Measurements from ENCODE around the gene MTCP1.

MTCP1 gene, protein sequence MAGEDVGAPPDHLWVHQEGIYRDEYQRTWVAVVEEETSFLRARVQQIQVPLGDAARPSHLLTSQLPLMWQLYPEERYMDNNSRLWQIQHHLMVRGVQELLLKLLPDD

DNA sequence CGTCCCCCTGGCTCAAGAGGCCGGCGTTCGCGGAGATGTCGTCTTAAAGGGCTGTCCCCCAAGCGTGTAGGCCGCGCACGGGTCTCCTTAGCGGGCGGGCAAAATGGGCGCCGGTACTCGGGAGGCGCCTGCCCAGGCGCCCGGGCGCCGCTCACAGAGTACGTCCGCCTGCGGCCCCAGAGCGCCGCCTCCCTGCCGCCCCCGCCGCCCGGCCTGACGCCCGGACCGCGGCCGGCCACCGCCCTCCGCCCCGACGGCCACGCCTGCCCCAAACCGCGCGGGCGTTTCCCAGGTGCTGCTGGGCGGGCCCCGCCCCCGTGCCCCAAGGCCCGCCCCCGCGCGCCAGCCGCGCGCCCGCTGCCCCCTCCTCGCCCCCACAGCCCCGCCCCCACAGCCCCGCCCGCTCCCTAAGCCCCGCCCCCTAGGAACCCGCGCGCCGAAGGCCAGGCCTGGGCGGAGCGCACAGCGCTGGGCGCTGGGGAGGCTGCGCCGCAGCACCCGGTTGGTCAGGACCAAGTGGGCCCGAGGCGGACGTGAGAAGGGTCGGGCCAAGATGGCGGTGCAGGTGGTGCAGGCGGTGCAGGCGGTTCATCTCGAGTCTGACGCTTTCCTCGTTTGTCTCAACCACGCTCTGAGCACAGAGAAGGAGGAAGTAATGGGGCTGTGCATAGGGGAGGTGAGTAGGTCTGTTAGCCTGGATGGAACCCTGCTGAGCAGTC lies at the start of gene MTCP1, which contains the start of the genes BRCC3 and CMC4:
Gene MTCP1 (minus strand): TSS at position 162 of the 719 bp plus-strand sequence. CDS start 5,126 bp downstream, outside the sequence.
Gene BRCC3 (plus strand): TSS at position 534 of the 719 bp plus-strand sequence. CDS start 20 bp downstream, at position 554.
Gene CMC4 (minus strand): TSS at position 162 of the 719 bp plus-strand sequence. CDS start 7,113 bp downstream, outside the sequence.
- no peak for DNase-seq

DNA sequence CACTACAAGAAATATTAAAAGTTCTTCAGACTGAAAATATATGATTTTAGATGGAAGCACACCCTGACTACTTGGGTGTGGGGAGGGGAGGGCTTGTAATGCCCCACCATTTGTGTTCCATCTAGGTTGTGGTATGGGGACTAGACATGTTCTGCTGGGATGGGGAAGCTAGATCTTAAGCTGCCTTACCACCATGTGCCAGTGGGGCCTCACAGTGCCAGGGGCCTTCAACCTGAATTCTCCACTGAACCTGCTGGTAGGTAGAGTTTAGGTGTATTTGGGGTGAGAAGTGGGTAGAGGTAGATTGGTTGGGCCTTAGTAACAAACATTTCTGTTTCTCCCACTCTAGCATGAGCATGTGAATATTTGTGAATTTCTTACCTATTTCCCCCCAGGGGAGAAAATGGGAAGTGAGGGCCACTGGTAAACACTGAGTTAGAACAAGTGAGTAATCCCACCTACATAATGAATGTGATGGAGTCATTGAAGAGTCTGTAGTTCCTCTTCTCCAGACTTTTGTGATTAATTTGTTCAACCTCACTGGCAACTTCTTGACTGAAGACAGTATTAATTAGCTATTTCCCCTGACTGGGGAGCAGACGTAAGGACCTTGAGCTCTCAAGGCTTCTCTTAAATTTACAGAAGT lies 44.4 kb upstream of the MTCP1 start:
- DNase-seq = no peak

DNA sequence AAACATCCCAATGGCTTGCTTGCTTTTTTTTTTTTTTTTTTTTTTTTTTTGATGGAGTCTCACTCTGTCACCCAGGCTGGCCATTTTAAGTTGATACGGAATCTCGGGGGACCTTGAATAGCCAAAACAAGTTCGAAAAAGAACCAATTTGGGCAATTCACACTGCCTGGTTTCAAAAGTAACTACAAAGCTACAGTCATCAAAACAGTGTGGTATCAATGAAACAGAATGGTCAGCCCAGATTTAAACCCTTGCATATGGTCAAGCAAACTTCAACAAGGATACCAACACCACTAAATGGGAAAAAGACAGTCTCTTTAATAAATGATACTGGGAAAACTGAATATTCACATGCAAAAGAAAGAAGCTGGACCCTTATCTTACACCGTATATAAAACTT lies 42.2 kb upstream of the MTCP1 start:
- no peak for DNase-seq

DNA sequence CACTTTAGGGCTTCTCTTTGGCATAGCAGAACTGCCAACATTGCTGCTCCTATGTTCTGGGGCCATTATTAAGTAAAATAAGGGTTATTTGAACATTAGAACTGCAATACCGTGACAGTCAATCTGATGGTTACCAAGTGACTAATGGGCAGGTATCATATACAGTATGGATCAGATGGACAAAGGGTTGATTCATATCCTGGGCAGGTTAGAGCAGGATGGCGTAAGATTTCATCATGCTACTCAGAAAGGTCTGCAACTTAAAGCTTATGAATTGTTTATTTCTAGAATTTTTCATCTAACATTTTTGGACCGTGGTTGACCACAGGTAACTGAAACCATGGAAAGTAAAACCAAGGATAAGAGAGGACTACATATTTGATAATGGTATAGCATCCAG lies 41.2 kb upstream of the MTCP1 start:
- no peak for DNase-seq

DNA sequence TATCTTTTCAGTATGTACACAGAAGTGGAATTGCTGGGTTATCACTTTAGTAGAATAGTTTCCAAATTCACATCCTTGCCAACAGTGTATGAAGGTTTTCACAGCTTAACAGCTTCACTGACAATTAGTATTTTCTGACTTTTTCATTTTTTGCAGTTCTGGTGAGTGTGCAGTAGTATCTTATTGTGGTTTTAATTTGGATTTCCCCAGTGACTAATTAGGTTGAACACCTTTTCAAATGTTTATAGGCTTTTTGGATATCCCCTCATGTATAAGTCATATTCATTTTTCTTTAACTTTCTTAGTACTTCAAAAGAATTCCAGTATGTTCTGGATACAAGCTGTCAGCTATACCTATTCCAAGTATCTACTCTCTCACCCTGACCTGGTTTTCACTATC lies 37.5 kb upstream of the MTCP1 start:
- DNase-seq = no peak

DNA sequence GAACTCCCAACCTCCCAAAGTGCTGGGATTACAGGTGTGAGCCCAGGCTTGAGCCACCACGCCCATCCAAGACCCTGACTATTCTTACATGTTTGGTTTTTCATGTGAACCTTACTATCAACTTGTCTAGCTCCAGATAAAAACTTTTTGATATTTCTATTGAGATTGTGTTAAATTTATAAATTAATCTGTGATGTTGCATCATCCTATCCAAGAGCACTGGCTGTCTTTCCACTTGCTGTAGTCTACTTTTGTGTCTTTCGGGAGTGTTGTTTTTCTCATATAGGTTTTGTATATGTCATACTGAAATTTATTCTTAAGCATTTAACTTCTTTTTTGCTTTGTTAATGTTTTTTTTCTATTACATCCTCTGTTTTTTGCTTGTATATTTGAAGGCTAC lies 35.0 kb upstream of the MTCP1 start:
- DNase-seq = no peak

DNA sequence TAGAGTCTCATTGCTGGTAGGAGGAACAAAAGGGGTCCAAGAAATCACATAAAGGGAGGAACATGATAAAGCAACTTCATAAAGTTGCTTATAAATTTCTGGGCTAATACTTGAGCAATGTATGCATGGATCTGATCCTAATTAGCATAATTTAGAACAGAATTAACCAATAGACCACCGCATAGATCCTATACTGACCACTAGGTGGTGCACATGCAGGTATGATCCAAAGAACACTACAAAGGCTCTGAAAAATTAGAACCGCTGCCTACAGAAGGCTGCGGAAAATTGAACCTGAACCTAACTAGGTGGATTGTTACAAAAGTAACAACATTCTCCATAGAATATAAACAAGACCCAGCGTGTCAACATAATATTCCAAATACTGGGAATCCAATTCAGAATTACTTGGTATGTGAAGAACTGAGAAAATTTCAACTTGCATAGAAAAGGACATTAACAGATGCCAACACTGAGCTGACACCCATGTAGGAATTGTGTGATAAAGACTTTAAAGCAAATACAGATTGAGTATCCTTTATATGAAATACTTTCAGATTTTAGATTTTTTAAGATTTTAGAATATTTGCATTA lies 23.6 kb upstream of the MTCP1 start:
- no peak for DNase-seq

DNA sequence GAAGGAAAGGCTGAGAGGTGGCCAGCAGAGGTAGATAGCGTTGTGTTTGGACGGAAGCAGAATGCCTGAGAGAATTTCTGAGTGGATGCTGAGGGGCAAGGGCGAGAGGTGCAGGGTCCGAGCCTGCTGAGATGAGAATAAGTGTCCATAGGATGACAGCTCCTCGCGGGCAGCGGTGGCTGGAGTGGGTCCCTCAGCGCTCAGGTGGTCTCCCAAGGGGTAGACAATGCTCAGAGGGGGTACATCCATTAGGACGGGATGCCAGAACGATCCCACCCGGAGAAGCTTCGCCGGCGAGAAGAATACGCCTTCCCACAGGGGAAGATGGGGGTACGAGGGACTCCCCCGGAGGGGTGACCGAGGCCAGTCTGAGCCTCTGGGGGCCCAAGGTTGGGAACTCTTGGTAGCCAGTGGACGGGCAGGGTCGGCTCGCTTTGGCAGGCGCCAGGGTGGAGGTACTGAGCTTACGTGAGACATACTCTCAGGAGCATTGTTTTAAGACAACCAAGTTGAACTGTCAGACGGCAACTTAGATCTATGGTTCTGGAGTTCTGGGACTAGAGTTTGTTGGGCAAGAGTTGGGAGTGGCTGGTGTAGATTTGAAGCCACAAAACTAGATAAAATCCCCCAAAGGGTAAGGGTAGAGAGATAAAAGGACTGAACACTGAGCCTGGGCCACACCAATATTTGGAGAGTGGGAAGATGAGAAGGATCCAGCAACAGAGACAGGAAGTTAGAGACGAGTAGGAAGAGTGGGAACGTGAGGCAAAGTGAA lies 16.2 kb upstream of the MTCP1 start:
- DNase-seq = no peak

DNA sequence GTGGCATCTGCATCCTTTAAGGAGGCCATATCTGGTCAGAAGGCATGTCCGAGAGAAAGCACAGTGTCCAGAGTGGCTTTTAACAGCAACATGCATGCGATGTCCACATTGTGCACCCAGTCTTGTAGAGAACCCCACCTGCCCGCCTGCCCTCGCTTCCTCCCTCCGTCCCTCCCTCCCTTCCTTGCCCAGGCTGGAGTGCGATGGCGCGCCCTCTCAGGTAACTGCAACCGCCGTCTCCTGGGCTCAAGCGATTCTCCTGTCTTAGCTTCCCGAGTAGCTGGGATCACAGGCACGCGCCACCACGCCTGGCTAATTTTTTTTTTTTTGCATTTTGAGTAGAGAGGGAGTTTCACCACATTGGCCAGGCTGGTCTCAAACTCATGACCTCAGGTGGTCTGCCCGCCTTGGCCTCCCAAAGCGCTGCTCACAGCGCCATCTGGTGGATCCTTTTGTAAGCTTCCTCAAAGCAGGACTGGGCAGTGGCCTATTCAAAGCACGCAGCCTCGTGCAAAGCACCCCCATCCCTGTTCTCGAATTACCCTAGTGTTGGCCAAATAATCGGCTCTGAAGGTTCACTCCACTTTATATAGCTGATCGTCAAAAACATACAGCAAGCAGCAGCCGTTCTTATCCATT lies 15.4 kb upstream of the MTCP1 start:
- no peak for DNase-seq

DNA sequence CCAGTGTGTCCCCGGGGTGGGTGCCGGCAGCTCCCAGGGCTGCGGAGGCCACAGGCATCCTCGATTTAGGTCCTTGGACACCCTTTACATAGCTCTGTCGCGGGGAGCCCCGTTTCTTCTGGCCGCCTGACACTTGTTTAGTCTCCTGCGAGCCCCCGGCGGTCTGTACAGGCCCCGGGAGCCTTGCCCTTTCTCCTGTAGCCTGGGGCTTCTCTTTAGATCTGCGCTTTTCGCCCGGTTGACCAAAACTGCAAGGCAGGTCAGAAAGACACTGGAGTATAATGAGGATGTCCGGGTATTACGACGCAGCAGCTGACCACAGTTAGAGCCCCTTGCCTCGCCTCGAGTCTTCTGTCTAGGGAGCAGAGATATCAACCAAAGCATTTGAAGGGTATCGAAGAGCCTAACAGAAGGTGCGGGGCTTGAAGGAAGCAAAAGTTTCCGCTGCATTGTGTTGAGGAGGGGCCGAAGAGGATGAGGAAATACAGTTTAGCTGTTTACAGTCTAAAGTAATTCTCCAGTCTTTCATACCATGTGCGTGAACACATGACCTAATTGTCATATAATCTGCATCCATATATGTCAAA lies 851 bp upstream of the MTCP1 start:
- no peak for DNase-seq

DNA sequence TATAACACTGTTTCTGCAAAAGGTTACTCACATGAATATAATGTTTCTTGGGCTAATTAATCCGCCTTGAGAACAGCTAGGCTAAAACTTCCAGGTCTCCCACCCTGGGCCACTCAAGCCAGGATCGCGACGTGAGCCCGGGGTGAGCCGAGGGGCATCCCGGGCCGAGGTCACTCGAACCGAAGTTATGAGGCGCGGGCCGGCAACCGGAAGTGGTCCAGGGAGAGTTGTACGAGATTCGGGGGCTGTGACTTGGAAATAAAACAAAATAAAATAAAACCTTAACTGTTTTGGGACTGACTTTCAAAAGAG lies 317 bp downstream of the MTCP1 start:
- DNase-seq = no peak

DNA sequence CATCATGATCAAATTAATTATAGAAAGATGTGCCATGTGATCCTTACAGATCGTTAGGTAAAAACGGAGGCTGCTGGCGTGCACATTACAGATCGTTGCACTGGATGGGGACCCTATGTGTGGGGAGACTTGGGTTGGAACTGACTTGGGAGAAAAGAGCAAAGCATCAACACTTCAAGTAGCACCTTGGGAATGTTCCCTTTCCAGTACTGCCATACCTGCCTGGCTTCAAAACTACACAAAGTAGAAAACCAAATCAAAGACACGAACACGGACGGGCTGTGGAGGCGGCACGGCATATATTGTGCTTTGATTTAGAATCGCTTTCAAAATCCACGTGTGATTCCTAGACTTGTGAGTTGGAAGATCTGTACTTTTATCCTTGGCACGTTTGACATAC lies 898 bp downstream of the MTCP1 start:
- DNase-seq = no peak

DNA sequence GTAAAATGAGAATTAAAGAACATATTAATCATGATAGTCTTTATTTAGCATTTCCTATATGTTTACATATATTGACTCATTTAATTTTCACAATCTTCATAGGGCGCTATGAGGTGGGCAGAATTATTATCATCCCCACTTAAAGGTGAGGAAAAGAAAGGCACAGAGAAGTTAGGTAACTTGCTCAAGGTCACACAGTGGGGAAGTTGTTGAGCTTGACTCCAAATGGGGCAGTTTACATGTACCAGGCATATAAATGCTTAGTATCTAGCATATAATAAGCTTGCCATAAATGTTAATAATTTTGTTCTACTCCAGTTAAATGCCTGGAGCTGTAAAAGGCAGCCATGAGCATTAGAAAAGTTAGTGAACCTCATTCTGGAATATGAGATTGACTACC lies 1.5 kb downstream of the MTCP1 start:
- DNase-seq = no peak

DNA sequence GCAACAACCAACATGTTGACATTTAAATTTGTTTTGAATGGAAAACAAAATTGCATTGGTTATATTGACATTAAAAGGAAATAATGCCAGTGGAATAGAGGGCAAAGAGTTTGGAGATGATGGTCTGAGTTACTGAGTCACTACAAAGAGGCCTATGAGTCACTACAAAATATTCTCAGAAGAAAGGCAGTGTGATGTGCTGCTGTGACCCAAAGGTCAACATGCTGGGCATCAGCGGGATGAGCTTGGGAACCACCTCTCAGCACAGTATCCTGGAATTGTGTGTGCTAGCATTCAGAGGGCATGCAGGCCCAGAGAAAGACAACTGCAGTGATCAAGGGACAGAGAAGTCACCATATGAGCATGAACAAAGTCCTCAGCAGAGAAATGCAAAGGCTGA lies 2.8 kb downstream of the MTCP1 start:
- no peak for DNase-seq

DNA sequence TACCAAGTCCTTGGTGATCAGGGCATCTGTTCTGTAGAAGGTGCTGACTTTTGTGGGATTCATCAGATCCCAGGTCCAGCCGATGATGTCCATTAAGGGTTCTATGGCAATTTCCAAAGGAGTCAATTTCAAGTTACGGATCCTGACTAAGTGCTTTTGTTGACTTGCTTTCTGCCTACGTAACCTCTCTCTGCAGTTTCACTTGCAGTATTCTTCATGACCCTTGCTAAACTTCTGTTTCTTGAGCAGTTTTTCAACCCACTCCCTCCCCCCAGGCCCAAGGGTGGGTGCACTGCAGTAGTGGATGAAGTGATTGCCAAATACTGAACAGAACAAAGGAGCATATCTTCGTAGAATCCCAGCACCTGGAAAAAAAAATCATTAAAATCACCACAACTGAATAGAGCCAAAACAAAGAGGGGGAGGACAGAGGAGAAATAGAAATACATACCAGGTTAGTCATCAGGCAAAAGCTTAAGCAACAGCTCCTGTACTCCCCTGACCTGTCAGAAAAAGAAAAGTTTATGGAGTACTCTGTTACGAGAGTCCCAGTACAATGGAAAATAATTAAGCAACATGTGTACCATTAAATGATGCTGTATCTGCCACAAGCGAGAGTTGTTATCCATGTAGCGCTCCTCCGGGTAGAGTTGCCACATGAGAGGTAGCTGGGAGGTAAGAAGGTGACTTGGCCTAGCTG lies 5.8 kb downstream of the MTCP1 start:
- no peak for DNase-seq

DNA sequence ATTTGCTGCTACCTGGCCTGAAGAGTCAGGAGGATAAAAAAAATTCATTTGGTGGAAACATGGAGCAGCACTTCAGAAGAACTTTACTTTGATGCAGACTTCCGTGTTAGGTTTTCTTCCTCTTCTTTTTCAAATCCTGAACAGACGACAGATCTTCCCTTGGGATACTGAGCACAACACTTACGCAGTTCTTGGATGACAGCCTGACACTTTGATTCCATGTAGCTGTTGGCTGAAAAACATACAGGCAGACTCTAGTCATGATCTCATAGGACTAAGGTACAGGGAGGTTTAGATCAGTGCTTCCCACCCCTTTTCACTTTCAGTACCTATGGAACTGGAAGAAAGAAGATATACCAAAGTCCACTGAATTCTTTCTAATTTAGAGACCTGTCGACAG lies 9.2 kb downstream of the MTCP1 start:
- no peak for DNase-seq

DNA sequence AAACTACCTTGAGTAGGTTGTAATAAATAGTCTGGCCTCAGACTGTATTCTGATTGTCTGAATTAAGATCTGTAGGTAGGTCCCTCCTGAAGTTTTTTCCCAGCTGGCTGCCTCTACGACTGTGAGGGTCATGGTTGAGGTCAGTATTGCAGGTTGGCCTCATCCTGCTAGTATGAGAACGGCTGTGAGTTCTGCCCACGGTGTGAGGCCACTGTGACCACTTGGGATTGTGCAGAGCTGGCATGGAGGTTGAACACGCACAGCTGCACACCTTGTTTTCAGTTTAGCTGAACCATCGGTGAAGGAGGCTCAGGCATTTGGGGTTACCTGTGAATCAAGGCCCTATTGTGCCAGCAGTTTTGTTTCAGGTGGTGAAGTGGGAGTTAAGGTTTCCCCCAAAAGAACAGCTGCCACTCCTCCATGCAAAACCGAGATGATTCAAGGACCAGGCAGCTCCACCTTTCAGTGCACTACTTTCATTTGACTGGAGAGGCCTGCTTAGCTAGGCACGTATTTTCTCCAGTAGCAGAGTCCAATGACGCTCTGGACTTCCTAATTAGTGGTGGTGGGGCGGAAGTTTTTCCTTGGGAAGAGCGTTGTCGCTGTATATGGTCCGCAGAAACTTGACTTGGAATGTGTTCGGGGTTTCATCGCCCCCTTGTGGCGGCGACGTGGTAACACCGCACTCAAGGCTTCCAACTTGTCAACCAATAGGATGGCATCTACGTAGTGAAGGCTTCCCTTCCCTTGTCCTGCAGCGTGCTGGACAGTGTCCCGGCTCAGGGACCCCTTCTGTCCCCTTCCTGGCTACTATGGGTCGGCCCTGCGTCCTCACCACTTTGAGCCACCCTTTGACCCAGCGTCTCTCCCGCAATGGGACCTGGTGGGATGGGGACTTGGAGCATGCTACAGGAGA lies 13.8 kb downstream of the MTCP1 start:
- DNase-seq = no peak

DNA sequence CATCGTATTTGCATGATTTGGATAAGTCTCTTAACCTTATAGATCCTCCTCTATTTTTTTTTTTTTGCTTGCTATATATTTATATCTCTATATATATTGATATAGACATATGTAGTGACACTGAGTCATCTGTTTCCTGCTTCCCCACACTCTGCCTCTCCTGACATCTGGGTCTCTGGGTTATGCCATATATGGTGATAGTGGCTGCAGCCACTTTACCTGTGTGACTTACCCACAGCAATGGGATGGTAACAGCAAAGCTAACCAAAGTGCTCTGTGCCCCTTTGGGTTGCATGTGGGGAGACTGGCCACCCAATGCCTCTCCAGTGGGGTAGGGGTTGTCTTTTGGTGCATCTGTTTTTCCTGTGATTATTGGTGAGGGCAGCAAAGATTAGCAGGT lies 14.5 kb downstream of the MTCP1 start:
- DNase-seq = no peak

DNA sequence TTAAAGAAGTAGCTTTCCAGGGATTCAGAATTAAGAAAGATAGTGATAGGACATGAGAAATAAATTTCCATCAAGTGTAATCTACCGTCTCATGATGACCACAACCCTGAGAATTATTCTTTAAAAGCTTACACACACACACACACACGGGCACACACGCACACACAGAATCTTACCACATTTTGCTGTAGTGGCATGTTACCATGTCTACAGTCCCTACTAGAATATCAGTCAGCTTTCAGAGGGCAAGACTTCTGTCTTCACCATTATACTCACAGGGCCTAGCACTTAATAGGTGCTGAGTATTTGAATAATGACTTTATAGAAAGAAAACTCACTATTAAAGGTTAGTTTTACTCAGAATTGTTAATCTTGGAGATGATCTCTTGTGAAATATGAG lies 15.4 kb downstream of the MTCP1 start:
- DNase-seq = no peak

DNA sequence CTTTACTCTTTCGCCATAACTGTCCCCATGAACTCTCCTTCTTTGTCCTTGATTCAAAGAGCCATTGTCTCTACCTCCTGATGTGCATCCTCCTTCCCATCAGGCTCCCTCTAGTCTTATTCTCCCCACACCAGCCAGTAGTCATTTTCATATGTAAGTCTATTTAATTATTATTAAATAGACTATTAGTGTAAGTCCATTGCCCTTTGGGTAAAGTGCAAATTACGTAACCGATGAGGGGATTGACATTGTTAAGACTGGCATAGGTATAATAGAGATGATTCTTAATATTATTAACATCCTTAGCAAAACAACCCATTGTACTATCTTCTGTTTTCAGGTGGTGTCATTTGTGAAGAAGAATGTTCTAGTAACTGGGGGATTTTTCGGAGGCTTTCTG lies 16.7 kb downstream of the MTCP1 start:
- no peak for DNase-seq

DNA sequence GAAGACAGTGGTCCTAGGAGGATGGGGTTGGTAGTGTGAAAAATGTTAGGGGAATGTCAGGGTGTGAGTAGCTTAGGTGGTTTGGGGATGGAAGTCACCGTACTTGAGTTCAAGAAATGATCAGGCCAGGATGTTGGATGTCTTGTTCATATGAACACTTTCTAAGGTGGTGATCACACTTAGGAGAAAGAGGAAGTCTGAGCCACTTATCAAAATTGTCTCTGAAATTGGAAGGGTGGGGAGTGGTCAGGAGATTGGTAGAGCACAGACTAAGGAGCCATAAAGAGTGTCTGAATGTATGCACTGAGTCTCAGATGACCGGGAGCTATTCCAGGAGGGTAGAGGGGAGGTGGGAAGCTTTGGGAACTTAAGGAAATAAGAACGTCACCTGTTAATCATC lies 17.3 kb downstream of the MTCP1 start:
- no peak for DNase-seq
